Ascending aorta (tissue), 2 donors: ENCODE data around the gene KMT2A. TPM values are rescaled to one million over a fixed set of nuclear protein-coding genes. Genes with fewer than 3 reads are reported as not detected.
"Not testable (repeated sequence)": the region's sequence is repeated elsewhere in the genome, so short reads cannot be mapped to it uniquely, and the experiment has no call there.

Source experiments
- DNase-seq, 2 donors: peaks; one replicate each; pipeline ENCODE4 v3.0.0-alpha.2; 2019; ENCODE audit warnings: low spot score in 2 of 2
- H3K27ac ChIP-seq, 2 donors: fragments of 200-600 bp; sonication (generic); one replicate each; pipeline ENCODE4 v1.5.1; 2016 to 2017; ENCODE audit warnings: mild to moderate bottlenecking in 1 of 2
- H3K27me3 ChIP-seq: fragments of 200-600 bp; sonication (generic); one replicate; pipeline ENCODE4 v1.5.1; 2017
- H3K36me3 ChIP-seq, 2 donors: fragments of 200-600 bp; sonication (generic); one replicate each; pipeline ENCODE4 v1.5.1; 2016
- H3K4me1 ChIP-seq, 2 donors: fragments of 200-600 bp; sonication (generic); one replicate each; pipeline ENCODE4 v1.5.1; 2016 to 2017; ENCODE audit warnings: mild to moderate bottlenecking in 1 of 2
- H3K4me3 ChIP-seq, 2 donors: fragments of 200-600 bp; sonication (generic); one replicate each; pipeline ENCODE4 v1.5.1; 2016 to 2017; ENCODE audit warnings: mild to moderate bottlenecking in 1 of 2
- H3K9me3 ChIP-seq, 2 donors: fragments of 200-600 bp; sonication (generic); one replicate each; pipeline ENCODE4 v1.5.1; 2016
- CTCF ChIP-seq, 3 experiments: fragments of 200-600 bp in 2 of 3; fragments of 450-650 bp in 1 of 3; sonication (generic) in 2 of 3; IDR thresholded peaks; one replicate each; pipeline ENCODE4 v1.5.1; 2016 to 2019; ENCODE audit warnings: antibody characterized with exemption in 3 of 3, mild to moderate bottlenecking in 1 of 3, moderate library complexity in 1 of 3
- intact Hi-C: fragments of 100-400 bp; cut with DNase I; formaldehyde crosslinking; loops from one replicate; pipeline ENCODE4 v1.15.1; 2023
- total RNA-seq: library from RNA; depleted of rRNA; stranded (reverse); fragments of >200 nt; gene quantifications from one replicate; pipeline ENCODE4 v1.1.0, GENCODE V29; 2016

KMT2A gene
- total RNA-seq, 1 donor from 2014 or later = 61.3 TPM

GRCh38 chr11:118449316-118449918 lies 13.1 kb downstream of the KMT2A start:
- peaks cover 0 to 18% of the 10 kb centered on the region in 2 donors for H3K4me1 ChIP-seq
- no peak for DNase-seq
- H3K27me3 ChIP-seq = no peaks in the 10 kb centered on the region
- no peaks in the 10 kb centered on the region for H3K36me3 ChIP-seq
- H3K27ac ChIP-seq = no peak overlapping the region
- TF ChIP-seq CTCF (IDR thresholded peaks at IDR 0.05) = no peak
- intact Hi-C loops = no loop called here
- H3K9me3 ChIP-seq = no peaks in the 10 kb centered on the region
- no peak overlapping the region for H3K4me3 ChIP-seq

GRCh38 chr11:118450451-118450850 lies 14.2 kb downstream of the KMT2A start:
- TF ChIP-seq CTCF (IDR thresholded peaks at IDR 0.05) = no peak
- no peak overlapping the region for H3K4me3 ChIP-seq
- H3K36me3 ChIP-seq = no peaks in the 10 kb centered on the region
- H3K27me3 ChIP-seq = no peaks in the 10 kb centered on the region
- H3K4me1 ChIP-seq = peaks cover 0 to 12% of the 10 kb centered on the region in 2 donors
- H3K27ac ChIP-seq = no peak overlapping the region
- DNase-seq = no peak
- intact Hi-C loops = no loop called here
- H3K9me3 ChIP-seq = no peaks in the 10 kb centered on the region

DNA sequence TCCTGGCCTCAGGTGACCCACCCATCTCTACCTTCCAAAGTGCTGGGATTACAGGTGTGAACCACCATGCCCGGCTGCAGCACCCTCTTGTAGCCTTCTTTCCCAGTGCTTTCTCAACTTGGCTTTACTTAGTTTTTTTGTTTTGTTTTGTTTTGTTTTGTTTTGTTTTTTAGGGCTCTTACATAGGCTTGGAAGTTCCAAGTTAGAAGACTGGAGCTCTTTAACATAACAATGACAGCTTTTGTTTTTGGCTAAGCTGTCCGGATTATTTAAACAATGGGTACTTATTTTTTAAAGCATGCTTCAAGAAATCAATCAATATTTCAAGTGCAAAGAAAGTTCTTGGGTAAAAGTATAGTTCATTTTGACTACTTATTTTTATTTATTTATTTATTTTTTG lies 25.9 kb downstream of the KMT2A start:
- Histone ChIP-seq H3K27me3 (no peaks in the 10 kb centered on the region), H3K9me3 (no peaks in the 10 kb centered on the region), H3K36me3 (no peaks in the 10 kb centered on the region), H3K4me1 (no peaks in the 10 kb centered on the region), H3K4me3 (no peak overlapping the region), H3K27ac (no peak overlapping the region)
- intact Hi-C loops = no loop called here
- DNase-seq = no peak
- TF ChIP-seq CTCF (IDR thresholded peaks at IDR 0.05) = no peak

GRCh38 chr11:118468968-118469367 lies 32.7 kb downstream of the KMT2A start:
- H3K4me3 ChIP-seq, intact Hi-C loops, DNase-seq, H3K9me3 ChIP-seq, H3K27me3 ChIP-seq, H3K4me1 ChIP-seq, H3K27ac ChIP-seq: not testable (repeated sequence)
- H3K36me3 ChIP-seq = peaks cover 14 to 26% of the 10 kb centered on the region in 2 donors

DNA sequence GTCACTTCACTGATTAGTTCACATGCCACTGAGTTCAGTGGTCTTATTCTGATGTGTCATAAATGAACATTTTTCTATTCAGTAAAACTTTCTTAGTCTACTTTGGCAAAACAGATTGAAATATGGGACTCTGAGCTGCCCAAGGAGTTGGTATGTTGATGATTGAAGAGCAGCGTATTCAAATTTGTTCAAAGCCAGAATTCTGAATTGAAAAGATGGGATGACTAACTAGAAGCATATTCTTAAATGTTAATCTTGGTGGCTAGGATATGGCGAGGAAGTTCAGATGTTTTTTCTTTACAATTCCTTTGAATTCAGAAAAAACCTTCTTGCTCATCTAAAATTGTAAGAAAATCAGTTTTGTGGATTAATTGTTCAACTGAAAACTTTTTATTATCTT lies 34.7 kb downstream of the KMT2A start:
- Histone ChIP-seq H3K27me3 (no peaks in the 10 kb centered on the region), H3K4me1 (no peaks in the 10 kb centered on the region), H3K36me3 (peaks cover 14 to 32% of the 10 kb centered on the region in 2 donors), H3K9me3 (no peaks in the 10 kb centered on the region), H3K27ac (no peak overlapping the region), H3K4me3 (no peak overlapping the region)
- DNase-seq = no peak
- no peak for TF ChIP-seq CTCF (IDR thresholded peaks at IDR 0.05)
- intact Hi-C loops = no loop called here

GRCh38 chr11:118473537-118473936 lies 37.2 kb downstream of the KMT2A start:
- Histone ChIP-seq H3K27ac (no peak overlapping the region), H3K9me3 (no peaks in the 10 kb centered on the region), H3K36me3 (peaks cover 35 to 52% of the 10 kb centered on the region in 2 donors), H3K4me1 (no peaks in the 10 kb centered on the region), H3K4me3 (no peak overlapping the region), H3K27me3 (no peaks in the 10 kb centered on the region)
- DNase-seq = no peak
- TF ChIP-seq CTCF (IDR thresholded peaks at IDR 0.05) = no peak
- intact Hi-C loops = no loop called here
